Activated CD4-positive, CD25-positive, alpha-beta regulatory T cell treated with anti-CD3 and anti-CD28 coated beads, Interleukin-2, amount 50 U/mL, for 16 hours (primary cell): ENCODE results near the gene TRIM13.

Source experiments
- DNase-seq: peaks from one replicate; pipeline ENCODE4 v3.0.0-alpha.2; 2020; ENCODE audit warnings: low read depth, low spot score

Gene TRIM13

DNA sequence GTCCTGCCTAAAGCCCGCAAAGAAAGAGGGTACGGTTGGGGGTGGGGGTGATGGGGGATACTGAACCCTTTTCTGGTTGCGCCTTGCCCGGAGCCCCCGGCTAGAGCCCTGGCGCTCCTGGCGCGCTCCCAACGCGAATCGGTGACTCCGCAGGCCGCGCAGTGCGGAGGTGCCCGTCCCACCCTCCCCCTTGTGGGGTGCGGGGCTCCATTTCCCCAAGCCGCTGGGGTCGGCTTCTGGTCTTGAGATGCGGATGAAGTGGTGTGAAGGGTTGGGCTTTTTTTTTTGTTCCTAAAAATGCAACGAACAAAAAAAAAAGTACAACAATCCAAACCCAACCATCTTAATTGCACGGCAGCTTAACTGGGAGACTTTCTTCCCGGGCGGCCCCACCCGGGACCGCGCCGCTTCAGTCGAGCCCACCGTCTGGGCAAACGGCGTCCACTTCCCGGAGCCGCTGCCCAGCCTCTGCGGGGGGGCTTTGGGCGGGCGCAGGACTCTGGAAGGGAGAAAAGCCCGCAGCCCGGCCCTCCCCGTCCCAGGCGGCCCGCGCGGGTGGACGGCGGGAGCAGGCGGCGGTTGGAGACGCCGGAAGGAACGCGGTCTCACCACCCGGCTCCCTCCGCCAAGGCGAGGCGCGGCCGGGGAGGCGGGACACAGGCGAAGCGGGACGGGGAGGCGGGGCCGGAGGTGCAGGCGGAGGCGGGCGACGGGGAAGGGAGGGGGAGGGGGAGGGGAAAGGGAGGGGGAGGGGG is 504 bp upstream of the TRIM13 start:
- peak; percentile 76 for DNase-seq

DNA sequence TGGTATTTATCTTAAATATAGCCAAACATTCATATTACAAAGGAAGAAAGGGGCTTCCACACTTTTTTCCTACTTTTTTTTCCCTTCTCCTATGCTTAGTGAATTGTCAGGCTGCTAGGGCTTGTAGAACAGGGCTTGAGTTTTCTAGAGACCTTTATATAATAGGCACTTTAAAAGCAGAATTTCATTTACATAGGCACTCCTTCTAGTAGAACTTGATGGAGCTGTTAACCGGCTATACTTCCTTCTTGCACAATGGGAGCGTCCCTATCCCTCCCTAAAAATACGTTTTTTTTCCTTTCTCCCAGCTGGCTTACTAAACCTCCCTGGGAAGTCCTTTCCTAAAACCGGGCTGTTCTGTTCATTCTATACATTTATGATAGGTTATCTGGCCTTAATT is 1.1 kb downstream of the TRIM13 start:
- DNase-seq, result no peak

DNA sequence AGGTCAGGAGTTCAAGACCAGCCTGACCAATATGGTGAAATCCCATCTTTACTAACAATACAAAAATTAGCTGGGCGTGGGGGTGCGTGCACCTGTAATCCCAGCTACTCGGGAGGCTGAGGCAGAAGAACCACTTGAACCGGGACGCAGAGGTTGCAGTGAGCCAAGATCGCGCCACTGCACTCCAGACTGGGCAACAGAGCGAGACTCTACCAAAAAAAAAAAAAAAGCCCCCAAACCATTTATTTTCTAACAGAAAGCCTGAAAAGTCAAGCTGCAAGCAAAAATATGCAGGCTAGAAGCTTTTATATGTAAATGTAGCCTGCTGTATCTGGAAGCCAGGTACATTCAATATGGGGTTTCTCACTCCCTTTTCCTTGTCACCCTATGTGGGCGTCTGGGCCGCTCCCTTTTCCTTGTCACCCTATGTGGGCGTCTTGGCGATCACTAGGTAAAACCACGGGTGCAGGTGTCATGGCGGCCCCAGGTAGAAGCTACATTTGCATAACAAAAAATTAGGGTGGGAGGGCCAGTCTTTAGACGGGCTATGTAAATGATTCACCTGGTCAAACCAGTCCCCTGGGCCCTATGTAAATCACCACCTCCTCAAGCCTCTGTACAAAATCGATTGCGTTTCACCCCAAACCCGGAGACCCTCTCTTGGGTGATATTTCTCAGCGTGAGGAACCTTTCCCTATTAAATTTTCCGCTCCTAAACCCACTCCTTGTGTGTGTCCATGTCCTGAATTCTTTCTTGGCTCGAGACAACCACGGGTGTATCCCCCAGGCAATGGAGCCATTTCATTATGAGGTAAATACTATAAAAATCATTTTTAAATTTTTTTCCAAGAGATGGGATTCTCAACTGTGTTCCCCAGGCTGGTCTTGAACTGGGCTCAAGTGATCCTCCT is 2.1 kb downstream of the TRIM13 start:
- no peak for DNase-seq

DNA sequence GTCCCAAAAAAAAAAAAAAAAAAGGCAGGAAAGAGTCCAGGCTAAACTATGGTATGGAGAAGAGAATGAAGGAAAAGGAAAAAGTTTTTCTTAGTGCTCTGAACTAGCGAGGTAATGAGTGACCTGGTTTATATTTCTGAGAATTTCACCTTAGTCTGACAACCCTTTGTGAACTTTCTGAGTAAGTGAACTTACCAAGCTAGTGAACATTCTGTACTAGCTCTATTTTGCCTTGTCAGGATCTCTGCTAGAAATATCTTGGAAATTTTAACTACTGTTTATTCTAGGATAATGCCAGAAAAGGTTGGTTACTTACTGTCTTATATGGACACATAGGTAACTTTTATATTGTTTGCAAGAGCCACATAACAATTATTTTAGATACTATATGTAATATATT is 4.4 kb downstream of the TRIM13 start:
- DNase-seq, result no peak

DNA sequence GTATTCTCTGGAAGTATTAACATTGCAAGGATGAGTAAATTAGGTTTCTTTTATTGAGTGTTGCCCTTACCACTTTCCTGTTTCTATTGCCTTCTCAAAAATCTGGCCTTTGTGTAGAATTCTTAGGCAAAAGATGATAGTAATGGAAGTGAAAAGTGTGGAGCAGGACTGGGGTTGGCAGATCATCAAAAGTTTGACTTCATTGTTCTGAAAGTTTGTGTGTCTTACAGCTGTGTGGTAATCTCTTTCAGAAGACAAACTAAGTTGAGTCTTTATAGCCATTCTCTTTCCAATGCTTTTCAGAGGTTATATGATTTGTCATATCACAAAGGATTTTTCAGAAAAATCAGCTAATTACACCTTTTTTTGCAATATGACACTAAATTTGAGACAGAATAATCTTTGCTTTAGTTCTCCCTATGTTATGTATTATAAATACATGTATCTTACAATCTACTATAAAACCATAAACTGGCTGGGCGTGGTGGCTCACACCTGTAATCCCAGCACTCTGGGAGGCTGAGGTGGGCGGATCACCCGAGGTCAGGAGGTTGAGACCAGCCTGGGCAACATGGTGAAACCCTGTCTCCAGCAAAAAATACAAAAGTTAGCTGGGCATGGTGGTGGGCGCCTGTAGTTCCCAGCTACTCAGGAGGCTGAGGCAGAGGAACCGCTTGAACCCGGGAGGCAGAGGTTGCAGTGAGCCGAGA is 9.7 kb downstream of the TRIM13 start:
- no peak for DNase-seq

DNA sequence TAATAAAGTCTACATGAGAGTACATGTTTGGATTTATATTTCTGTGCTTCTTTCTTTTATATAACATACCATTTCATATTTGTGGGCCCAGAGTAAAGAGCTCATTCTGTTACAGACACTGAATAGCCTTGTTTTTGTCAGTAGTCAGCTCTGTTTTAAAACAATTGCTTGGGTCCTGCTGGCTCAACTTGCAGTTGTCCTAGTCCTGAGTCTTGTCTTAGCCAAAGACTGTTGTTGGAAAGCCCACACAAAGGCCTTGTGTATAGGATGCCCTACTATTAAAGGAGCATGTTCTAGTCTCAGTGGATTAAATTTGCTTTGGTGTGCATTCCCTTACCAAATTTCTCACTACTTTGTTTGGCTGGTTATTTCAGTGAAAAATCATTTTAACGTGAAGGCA is 14.6 kb downstream of the TRIM13 start:
- DNase-seq, result no peak

DNA sequence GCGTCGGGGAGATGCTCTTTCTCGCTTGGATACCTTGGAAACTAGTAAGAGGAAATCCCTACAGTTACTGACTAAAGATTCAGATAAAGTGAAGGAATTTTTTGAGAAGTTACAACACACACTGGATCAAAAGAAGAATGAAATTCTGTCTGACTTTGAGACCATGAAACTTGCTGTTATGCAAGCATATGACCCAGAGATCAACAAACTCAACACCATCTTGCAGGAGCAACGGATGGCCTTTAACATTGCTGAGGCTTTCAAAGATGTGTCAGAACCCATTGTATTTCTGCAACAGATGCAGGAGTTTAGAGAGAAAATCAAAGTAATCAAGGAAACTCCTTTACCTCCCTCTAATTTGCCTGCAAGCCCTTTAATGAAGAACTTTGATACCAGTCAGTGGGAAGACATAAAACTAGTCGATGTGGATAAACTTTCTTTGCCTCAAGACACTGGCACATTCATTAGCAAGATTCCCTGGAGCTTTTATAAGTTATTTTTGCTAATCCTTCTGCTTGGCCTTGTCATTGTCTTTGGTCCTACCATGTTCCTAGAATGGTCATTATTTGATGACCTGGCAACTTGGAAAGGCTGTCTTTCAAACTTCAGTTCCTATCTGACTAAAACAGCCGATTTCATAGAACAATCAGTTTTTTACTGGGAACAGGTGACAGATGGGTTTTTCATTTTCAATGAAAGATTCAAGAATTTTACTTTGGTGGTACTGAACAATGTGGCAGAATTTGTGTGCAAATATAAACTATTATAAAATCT is 15.7 kb downstream of the TRIM13 start:
- DNase-seq, result no peak

DNA sequence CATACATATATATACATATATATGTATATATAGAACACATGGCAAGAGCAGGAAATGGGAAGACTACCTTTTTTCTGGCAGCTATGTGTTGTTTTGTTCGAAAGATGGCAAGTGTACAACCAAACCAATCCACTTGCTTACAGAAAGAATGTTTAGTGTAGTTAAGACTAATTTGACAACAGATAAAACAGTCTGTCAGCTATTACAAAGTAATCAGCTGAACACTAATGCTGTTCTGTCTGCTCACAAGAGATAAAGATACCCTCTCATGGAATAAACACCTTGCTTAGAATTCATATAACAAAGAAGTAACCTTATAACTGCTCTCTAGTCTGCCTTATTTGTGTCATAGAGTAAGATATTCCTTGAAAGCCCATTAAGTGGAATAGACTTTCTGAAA is 17.5 kb downstream of the TRIM13 start:
- DNase-seq, result no peak

DNA sequence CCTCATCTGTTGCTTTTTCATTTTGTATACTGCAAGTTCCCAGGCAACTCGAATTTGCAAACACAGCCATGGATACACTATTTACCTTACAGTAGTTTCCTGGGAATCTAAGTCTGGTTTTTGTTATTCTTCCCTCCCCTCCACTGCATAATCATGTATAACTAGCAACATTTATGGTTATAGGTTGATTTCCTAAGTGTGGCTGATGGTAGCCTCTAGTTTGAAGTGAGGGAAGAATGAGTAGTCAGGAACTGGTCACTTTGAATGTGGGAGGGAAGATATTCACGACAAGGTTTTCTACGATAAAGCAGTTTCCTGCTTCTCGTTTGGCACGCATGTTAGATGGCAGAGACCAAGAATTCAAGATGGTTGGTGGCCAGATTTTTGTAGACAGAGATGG is 18.4 kb downstream of the TRIM13 start, which contains the start of gene KCNRG:
Gene KCNRG (plus strand): TSS at position 187 of the 400 bp plus-strand sequence. CDS start 50 bp downstream, at position 237.
- no peak for DNase-seq

DNA sequence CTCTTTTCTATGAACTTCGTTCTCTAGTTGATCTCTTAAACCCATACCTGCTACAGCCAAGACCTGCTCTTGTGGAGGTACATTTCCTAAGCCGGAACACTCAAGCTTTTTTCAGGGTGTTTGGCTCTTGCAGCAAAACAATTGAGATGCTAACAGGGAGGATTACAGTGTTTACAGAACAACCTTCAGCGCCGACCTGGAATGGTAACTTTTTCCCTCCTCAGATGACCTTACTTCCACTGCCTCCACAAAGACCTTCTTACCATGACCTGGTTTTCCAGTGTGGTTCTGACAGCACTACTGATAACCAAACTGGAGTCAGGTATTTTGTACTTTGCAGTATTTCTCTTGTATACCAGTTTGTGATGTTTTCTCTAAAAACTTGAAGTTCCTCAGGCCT is 18.9 kb downstream of the TRIM13 start:
- DNase-seq, result no peak

DNA sequence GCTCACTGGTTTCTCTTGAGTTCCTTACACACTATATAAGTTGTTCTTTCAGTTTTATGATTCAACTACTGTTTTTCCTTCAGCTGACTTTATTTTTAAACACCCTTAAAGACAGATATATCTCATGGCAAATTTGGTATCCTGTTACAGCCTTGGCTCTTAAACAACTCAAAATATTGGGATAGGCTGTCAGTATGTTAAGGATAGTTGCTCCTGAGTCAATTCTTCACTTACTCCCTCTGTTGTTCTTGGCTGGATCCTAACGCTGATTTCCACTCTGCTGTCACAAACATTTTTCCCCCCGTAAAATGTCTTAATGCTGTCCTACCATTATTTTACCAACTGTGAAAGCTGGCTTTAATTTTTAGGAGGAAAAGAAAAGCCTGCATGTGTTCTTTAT is 19.6 kb downstream of the TRIM13 start:
- no peak for DNase-seq

DNA sequence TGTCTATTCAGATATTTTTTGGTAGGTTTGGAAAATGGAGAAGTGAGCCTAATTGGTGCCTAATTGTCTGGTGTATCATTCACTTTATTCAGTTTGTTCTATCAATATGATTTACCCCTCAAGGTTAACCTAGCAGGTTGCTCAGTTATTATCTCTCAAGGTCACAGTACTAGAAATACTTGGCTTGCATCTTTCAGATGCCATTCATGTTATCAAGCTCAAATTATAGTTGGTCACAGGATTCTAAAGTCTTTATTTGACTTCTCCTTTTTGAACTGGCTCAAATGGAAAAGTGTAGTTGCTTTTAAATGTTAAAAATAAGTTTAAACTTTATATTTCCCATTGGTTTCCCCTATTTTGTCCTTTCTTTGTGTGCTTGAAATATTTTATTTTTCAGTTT is 21.0 kb downstream of the TRIM13 start:
- no peak for DNase-seq

DNA sequence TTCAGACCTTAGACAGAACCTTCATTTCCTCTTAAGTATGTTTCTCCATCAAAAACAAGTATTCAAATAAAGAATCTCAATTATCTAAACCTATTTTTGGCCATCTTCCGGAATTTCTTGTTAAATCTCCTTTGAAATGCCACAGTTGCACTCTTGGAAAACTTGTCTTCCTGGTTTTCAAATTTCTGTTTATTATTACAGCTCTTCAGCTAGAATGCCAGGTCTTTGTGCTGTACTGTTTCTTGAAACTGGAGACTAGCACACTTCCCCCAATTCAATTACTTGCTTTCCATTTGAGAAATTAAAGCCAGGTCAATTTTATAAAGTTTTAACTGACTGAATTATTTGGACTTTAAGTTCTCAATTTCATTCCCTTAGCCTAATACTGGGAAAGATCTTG is 28.6 kb downstream of the TRIM13 start:
- DNase-seq, result no peak

DNA sequence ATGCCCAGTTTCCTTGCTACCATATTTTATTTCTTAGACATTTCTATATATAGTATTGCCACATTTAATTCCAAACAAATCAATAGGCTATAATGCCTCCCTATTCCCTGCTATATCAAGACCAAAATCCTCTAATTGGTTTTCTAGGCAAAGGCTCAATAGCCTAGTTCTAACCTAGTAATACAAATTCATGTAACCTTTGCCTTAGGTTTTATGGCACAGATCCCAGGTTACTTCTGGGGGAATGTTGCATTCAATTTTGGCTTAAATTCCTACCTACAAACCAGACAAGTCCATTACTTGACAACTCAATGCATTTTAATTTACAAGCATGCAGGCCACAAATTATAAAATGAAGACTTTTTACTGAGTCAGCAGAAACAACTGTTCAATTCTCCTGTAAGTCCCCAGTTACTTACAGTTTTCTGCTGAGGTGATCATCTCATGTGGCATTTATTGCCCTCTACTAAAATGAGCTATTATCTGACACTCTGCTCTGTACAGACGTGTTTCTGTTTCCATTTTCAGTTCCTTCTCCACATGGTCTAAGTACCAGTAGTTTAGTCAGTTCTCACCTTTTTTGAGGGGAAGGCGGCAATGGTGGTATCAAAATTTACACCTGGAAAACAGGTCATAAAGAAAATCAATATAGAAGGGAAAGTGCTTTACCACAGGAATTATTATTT is 30.1 kb downstream of the TRIM13 start:
- no peak for DNase-seq

DNA sequence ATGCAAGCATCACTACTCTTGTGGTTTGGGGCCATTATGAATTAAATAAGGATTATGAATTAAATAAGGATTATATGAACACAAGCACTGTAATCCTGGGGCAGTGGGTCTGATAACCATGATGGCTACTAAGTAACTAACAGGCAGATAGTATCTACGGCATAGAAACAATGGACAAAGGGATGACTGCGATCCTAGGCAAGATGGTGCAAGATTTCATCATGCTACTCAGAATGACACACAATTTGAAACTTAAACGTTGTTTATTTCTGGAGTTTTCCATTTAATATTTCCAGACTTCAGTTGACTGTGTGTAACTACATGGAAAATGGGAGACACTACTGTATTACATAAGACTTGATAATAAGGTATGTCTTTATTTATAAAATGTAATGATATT is 33.5 kb downstream of the TRIM13 start:
- DNase-seq, result no peak

DNA sequence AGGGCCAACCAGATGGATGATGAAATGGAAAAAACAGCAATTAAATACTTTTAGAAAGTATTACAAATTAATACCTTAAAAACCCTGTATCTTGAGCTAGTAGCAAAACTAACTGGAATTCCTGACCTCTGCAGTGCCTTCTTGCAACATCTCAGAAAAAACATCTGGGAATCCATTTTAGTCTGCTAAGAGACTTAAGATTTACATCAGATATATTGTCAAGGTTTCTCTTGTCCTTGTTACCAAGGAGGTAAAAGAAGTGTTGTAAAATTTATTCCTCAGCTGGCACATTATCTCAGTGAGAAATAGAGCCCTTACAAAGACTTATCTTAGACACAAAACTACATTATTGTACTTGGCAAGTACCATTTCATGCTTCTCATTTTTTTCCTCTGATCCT is 36.9 kb downstream of the TRIM13 start:
- no peak for DNase-seq

DNA sequence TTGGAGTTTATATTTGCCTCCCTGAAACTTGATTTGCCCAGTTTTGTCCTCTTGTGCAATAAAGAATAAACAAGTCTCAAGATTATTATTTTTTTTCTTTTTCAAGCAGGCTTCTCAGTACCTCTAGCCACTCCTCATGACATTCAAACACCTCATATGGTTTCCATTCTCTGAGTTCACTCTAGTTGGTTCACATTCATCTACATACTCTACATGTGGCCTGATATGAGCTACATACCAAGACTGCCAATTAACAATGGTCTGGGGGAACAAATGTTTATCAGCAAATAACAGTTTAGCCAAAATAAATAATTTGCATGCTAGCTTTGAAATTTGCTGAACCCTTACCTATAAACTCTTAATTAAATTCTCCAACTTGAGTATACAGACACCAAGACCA is 40.9 kb downstream of the TRIM13 start:
- DNase-seq, result no peak

DNA sequence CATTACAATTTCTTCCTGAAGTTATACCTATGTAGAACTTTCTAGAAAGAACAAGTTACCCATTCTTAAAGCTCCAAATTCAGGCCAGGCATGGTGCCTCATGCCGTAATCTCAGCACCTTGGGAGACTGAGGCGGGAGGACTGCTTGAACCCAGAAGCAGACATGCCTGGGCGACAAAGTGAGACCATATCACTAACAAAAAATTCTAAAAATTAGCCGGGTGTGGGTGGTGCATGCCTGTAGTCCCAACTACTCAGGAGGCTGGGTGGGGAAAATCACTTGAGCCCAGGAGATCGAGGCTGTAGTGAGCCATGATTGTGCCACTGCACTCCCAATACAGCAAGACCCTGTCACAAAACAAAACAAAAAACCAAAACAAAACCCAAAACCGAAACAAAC is 41.4 kb downstream of the TRIM13 start:
- DNase-seq, result no peak

DNA sequence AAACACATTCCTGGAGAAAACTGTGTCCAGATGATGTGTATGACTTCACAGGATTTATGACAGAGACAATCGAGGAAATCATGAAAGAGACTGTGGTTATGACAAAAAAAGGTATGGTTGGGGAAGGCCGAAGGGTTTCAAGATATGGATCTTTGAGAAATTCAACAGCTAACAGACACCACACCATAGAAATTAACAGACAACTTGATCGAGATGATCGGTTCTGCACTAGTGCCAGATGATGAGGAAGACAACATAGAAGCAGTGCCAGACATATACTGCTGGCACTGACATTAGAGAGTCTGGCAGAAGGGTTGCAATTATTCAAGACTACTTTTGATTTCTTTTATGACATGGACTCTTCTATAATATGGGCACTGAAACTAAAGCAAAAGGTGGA is 55.6 kb downstream of the TRIM13 start:
- DNase-seq, result no peak

DNA sequence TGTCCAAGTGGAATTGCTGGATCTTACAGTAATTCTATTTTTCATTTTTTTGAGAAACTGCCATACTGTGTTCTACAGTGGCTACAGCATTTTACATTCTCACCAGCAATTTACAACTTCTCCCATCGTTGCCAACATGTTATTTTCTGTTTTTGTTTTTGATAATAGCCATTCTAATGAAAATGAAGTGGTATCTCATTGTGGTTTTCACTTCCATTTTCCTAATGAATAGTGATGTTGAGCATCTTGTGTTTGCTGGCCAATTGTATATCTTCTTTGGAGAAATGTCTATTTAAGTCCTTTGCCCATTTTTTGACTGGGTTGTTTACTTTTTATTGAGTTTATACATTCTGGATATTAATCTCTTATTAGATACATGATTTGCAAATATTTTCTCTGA is 57.0 kb downstream of the TRIM13 start:
- no peak for DNase-seq

DNA sequence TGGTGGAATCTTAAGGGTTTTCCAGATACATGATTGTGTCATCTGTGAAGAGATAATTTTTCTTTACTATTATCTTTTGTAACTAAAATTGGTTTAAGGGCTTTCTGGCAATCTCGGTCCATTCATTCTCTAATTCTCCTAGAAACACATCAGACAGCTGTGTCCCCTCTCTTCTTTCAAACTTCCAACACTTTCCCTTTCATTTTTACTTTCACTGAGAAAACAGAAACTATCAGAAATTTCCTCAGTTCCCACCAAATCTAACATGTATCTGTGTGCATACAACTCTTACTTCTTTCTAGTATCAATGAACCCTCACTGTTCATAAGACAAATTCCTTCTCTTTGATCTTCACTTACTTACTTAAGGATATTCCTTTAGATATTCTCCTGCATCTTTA is 58.6 kb downstream of the TRIM13 start:
- no peak for DNase-seq
